ENCODE data around the gene BICRA.

BICRA gene

DNA sequence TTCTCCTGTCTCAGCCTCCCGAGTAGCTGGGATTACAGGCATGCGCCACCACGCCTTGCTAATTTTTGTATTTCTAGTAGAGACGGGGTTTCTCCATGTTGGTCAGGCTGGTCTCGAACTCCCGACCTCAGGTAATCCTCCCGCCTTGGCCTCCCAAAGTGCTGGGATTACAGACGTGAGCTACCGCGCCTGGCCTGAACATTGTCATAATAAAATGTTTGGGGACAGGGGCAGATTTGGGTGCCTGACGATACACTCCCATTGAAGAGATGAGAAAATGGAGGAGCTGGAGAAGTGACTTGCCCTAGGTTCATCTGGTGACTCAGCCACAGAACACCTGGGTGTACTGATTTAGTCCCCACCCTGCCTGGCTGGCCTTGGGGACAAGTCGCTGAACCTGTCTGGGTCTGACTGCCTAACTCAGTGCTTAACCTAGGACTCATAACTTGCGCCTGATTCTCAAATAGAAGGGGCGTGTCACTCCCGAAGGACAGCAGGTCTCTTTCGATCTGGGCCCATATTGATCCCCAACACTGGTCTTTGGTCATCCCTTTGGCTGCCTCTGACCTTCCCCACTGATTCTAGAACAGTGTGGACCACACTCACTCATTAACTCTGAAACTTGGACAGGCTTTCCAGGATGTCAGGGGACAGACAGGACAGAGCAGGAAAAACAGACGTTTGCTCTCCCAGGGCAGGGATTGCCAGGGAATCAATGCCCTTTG is 7.6 kb upstream of the BICRA start:
- no peak for DNase-seq (ENCODE audit: low read depth)

DNA sequence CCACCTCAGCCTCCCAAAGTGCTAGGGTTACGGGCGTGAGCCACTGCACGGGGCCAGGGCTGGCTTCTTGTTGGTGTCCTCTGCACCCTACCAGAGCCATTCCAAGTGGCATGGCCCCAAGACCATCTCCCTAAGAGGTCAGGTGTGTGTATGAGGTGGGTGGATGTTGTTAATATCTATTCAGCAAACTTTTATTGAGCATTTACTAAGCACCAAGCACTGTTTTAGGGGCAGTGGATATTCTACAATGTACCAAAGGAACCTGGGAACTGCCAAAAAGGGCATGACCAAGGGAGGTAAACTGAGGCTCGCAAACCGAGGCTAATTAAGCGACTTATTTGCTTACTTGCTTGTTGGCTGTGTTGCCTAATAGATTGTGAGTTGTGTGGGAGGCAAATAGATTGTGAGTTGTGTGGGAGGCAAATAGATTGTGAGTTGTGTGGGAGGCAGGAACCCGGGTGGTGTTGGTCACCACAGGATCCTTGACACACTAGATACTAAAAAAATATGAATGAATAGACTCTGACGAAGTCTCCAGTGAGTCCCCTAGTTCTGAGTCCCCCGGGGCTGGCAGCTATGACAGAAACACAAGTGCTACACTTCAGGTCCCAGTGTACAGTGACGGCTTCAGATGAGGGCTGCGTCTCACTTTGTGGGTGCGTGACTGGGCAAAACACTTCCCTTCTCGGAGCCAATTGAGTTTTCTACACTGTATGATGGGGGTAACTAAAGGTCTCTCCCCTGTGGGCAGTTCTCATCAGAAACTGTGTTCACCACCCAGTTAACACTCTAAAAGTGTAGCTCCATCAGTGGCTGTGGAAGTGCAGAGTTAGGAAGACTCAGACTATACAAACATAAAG is 5.0 kb upstream of the BICRA start:
- no peak for DNase-seq (ENCODE audit: low read depth)

DNA sequence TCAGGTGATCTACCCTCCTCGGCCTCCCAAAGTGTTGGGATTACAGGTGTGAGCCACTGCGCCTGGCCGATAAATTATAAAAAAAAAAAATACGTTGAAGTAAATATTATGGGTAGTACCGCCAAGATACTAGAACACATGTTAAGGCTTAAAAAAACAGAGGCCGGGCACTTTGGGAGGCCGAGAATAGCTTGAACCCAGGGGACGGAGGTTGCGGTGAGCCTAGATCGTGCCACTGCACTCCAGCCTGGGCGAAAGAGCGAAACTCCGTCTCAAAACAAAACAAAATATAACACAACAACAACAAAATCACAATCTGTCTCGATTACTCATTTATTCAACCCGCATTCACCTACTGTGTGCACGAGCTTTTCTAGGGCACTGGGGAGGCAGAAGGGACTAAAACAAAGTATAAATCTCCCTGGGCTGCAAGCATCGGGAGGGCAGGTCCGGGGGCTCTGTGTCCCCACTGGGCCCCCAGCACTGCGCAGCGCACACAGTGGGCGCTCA is 1.3 kb upstream of the BICRA start:
- no peak for DNase-seq (ENCODE audit: low read depth)

DNA sequence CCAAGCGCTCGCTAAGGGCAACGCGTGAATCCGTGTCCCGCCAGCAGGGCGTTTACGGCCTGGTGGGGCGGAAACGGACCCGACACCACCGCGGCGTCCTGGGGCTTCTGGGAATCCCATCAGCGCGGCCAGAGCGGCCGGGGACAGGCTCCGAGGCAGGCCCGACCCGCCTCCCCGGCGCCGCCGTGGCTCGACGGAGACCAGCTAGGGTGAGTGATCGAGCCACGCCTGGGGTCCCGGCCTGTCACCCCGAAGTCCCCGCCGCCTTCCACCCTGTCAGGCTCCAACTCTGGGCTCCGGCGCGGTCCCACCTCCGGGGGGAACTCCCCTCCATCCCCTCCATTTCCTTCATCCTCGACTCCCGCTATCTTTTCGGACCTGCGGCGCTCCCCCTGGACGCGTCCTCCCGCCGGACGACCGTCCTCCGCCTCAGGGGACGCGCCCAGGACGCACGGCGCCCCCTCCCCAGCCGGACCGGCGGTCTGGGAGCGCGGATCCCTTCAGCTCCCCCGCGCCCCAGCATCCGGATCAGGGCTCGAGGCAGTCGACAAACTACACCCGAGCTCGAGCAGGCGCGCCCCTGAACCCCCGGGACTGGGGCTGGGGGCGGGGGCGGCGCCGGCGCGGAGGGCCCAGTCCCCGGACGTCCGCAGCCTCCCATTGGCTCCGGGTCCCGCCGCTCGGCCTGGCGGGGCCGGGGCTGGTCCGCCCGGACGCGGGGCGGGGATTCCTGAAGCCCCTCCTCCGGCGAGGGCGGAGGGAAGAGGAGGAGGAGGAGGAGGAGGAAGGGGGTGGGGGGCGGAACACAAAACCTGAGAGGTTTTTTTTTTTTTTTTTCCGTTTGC is 638 bp upstream of the BICRA start:
- DNase-seq (ENCODE audit: low read depth): peak; percentile 95

DNA sequence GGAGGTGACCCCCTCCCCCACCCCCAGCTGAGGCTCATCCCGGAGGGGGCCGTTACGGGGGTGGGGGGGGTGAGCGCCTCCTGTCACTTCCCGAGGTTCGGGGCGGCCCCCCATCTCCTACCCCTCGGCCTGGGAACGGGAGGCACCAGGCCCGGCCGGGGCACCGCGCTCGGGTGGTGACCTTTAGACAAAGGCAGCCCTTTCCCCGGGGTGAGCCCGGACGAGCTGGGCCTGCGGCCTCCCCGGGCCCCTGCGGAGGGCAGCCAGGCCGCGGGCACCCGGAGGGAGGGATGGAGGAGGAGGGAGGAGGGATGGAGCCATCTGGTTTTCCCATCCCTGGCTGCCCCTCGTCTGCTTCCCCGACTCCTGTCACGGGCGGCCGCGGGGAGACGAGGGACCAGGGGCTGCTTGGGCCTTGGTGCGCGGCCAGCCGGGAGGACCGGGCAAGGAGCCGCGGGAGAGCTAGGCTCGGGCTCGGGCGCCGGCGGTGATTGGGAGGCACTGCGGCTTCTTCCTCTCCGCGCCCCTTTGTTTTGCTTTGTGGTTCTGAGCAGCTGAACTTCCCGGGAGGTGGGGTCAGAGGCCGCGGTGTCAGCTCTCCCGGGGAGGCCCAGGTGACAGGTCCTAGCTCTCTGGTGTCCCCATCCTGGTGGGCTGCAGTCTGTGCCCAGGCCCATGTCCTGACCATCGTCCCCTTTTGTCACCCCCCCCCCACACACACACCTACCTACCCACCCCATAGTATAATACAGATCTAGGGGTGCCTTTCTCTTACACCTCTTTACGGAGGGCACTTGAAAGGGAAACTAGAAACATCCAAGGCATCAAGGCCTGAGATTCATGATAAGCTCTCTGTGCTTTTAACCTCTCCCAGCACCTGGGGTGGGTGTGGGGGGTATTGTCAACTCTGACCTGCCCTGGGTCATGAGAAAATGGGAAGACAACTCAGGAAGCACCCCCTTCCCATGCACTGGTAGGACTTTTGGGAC is 1.3 kb downstream of the BICRA start:
- peak; percentile 13 for DNase-seq (ENCODE audit: low read depth)

DNA sequence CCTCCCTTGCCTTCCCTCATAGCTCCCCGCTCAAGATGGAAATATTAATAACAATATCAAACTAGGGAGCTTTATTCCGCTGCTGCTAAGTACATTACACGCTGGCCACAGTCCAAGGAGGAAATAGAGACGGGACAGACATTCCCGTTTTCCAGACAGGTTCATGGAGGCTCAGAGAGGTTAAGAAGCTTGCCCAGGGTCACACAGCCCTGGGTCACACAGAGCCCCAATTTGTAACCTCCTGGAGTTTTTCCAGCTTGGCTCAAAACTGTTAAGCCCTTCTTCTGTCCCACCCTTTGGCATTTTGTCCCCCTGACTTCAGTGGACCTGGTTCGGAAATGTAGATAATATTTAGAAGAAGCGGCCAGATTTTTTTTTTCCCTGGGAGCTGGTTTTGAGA is 2.0 kb downstream of the BICRA start:
- no peak for DNase-seq (ENCODE audit: low read depth)

DNA sequence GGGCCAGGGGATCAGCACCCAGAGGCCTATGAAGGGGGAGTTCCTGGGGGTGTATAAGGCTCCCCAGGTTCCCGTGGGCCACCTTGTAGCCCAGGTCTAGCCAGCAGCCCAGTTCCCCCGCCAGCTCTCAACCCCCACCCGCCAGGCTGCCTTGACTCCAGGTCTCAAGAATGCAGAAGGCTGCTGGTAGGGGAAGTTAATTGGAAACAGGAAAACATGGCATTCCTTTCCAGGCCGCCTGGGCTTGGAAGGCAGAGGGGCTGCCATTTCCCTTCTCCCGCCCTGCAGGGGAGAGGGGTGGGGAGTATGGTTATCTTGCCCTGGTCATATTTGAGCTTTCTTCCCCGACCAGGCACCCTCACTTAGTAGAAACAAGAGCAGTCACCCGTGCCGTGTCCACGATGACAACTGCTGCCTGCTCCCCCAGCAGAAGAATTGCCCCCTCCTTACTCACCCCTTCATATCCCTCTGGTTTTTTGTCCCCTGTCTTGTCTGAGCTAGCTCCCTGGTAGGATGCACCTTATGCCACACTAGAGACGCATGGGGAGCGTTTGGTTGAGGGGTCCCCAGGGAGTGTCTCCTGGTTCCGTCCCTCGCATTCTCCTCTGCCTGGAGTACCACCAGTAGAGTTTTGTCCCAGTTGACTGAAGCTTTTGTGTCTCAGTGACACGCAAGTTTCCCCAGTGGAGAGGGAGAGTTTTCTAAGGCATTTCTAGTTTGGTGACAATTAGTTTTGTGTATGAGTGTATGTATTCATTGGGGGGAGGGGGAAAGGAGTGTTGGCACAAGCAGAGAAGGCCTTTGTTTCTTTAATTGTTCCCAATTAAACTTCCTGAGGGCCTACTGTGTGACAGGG is 4.5 kb downstream of the BICRA start:
- no peak for DNase-seq (ENCODE audit: low read depth)

DNA sequence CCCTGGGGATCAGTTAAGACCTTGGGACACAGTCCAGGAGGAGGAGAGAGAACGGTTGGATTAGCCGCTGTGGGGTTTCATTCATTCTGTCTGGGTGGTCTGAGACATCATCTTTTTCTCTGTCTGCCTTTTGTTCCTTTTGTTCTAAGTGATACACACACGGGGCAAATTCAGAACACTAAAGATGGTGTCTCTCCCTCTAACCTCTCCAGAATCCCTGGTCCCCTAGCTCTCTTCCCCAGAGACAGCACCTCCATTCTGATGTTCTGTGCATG is 5.0 kb downstream of the BICRA start:
- no peak for DNase-seq (ENCODE audit: low read depth)

DNA sequence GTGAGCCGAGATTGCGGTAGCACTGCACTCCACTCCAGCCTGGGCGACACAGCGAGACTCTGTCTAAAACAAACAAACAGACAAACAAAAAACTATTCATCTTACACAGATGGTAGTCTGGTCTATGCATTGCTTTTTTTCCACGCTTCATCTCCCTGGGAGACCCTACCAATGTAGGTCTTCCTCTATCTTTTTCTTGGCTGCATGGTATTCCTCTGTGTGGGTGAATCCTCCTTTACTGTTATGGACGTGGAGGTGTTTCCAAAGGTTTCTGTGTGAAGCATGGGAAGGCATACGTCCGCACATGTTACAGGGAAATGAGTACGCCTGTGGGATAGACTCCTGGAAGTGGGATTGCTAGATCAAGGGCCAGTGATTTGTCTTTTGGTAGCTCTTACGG is 5.6 kb downstream of the BICRA start:
- no peak for DNase-seq (ENCODE audit: low read depth)

DNA sequence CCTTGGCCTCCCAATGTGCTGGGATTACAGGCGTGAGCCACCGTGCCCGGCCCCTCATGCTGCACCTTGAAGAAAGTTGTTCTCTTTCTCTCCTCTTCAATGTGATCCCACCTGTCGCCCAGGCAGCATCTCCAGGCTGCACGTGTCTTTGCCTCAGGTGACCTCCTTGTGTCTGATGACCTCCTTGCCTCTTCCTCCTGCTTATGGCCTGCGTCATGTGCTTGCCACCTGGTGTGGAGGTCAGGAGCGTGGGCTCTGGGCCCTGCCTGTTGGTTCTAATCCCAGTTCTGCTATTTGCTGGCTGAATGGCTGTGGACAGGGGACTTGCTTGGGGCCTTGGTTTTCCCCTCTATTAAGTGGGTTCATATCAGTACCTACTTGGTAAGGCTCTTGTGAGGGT is 6.3 kb downstream of the BICRA start:
- no peak for DNase-seq (ENCODE audit: low read depth)

DNA sequence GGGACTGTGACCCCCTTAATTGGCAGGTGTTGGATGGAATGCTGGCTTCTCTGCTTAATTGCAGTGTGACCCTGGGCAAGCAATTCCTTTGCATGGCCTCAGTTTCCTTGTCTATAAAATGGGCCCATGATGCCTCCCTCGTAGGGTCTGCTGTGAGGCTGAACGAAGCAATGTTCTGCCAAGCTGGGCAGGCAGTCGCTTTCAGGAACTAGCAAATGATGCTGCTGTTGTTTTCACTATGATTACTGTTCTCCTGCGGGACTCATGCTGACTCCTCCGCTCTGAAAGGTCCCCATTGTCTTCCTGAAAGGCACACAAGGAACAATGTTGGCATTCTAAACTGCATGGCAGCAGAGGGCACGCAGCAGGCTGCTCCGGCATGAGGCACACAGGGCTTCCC is 6.8 kb downstream of the BICRA start:
- DNase-seq (ENCODE audit: low read depth): no peak

DNA sequence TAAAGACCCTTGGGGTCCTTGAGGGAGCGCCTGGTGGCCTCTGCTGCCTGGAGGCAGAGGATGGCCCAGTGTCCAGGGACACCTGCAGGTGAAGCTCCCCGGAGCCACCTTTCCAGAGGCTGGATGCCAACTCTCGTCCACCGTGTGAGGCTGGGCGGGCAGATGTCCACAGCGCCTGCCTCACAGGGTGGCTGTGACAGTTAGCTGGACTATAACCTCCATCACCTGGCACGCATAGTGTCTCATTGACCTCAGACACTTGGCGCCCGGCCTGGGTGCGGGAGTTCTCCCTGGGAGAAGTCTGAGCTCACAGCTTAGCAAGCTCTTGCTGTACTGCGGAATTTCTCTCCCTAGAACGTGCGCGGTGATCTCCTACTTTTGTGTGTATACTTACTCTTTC is 9.8 kb downstream of the BICRA start:
- DNase-seq (ENCODE audit: low read depth): no peak

DNA sequence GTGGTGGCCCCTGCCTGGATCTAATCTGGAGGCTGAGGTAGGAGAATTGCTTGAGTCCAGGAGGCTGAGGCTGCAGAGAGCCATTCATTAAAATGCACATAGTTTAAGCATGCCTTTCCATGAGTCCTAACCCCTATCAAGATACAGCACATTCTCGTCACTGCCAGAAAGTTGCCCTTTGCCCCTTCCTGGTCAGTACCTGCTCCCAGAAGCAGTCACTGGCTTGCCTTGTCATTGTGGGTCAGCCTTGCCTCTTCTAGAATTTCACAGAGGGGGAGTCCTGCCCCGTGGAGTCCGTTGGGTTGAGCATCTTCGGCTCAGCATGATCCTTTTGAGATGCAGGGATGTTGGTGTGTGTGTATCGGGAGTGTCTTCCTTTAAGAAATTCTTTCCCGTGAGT is 10.8 kb downstream of the BICRA start:
- DNase-seq (ENCODE audit: low read depth): no peak

DNA sequence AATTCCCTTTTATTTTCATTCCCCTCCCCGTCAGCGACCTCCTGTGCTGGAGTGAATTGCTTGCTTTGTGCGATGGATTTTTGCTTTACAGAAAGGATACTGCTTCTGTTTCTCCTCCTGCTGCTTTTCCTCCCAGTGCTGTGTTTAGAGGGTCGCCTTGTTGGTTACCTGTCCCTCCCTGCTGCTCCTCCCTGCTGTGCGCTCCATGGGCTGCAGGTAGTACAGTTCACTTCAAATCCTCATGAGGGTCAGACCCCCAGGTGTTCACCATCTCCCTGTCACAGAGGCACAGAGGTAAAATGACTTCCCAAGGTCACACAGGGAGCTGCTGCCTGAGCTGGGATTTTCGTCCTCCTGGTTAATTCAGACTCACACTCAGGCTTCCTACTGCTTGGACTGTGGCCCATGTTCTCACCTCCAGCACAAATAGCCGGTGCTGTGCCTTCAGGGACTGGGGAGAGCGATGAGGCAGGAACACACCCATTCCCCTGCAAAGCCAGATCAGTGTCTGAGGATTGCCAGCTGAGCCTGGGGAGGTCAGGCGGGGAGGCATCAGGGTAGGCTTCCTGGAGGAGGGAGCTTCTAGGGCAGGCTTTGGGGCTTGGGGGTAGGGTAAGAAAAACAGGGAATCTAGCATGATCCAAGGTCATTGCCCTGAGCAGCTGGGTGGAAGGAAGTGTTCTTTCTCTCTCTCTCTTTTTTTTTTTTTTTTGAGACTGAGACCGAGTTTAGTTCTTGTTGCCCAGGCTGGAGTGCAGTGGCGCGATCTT is 14.4 kb downstream of the BICRA start:
- DNase-seq (ENCODE audit: low read depth): no peak

DNA sequence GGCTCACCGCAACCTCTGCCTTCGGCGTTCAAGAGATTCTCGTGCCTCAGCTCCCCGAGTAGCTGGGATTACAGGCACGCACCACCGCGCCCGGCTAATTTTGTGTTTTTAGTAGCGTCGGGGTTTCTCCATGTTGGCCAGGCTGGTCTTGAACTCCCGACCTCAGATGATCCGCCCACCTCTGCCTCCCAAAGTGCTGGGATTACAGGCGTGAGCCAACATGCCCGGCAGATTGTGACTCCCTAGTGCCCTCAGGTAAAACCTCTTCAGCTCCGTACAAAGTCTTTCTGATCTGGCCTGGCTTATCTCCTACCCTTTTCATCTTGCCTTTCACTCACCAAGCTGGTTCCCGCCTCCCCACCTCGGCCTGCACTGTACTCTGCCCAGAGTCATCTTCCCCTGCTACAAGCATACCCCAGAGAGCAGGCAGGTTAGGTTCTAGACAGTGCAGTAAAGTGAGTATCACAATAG is 15.0 kb downstream of the BICRA start:
- DNase-seq (ENCODE audit: low read depth): no peak

DNA sequence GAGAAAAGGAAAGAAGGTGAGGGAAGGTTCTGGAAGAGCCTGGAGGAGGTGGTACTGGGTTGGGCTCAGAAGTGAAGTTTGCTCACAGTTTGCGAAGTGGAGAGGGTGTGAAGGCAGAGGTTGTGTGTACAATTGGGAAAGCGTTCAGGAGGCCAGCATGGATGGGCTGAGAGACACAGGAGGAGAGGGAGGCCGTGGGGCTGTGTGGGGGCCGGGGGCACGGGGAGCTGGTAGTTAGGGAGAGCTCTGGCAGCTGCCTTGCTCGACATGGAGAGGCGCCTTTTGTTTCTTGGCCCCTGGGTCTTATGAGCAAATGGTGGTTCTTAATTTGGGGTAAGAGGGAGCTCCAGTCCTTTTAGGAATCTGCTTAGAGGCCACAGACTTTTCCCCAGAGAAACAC is 16.7 kb downstream of the BICRA start:
- no peak for DNase-seq (ENCODE audit: low read depth)

DNA sequence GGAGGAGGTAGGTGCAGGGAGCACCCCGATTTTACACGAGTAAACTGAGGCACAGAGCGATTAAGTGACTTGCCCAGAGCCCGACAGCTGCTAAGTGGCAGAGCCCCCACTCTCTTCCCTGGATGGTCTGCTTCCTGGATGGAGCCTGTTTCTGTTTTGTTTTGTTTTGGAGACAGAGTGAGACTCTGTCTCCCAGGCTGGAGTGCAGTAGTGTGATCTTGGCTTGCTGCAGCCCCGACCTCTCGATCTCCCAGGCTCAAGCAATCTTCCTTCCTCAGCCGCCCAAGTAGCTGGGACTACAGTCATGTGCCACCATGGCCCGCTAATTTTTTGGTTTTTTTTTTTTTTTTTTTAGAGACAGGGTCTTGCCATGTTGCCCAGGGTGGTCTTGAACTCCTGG is 17.3 kb downstream of the BICRA start:
- DNase-seq (ENCODE audit: low read depth): no peak

DNA sequence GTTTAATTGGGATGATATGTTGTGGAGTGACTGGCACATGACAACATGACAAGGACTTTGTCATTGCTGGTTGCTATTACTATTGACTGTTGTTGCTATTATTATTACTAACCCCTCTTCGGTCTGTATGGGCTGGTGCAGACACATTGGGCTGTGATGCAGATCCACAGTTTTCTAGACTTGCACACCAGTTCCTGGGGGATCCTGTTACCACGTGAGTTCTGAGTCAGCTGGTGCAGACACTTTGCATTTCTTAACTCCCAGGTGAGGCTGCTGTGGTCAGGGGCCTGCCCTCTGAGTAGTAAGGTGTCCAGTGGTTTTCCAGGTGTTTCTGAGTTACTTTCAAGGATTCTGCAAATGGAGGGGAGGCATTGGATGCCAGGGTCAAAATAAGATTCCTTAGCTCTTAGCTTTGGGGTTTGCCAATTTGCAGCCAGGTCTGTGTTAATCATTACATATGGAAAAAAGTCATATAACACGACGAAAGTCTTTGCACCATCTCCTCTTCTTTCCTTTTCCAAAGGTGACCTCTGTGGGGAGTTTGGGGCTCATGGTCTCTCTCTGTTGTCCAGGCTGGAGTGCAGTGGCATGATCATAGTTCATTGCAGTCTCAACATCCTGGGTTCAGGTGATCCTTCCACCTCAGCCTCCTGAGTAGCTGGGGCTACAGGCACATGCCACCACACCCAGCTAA is 19.3 kb downstream of the BICRA start:
- no peak for DNase-seq (ENCODE audit: low read depth)

DNA sequence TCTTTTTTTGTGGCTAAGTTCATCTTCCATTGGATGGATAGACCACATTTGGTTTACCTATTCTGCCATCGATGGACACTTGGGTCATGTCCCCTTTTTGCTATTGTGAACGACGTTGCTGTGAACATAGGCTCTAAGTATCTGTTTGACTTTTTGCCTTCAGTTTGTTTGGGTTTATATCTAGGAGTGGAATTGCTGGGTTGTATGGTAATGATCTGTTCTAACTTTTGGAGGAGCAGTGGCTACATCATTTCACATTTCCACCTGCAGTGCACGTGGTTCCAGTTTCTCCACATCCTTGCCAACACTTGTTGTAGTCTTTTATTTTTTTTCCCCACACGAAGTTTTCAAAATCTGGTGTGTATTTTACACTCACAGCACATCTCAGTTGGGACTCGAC is 21.7 kb downstream of the BICRA start:
- no peak for DNase-seq (ENCODE audit: low read depth)
